Heart left ventricle (tissue), 16 donors: Measurements from ENCODE around the gene PRKN. TPM values are rescaled to one million over a fixed set of nuclear protein-coding genes. Genes with fewer than 3 reads are reported as not detected.

ENCODE experiments used
- ATAC-seq, 4 donors: fragments of 200-7000 bp; cut with Tn5 transposase; one replicate each; pipeline ENCODE4 v1.9.1; 2020 to 2022; ENCODE audit warnings: moderate library complexity in 4 of 4, mild to moderate bottlenecking in 3 of 4, moderate number of reproducible peaks in 1 of 4
- DNase-seq, 5 donors: peaks; one replicate each; pipeline ENCODE4 v3.0.0-alpha.2; 2020
- H3K27ac ChIP-seq, 12 donors: fragments of 200-600 bp; sonication (generic) in 4 of 12; one replicate each; pipeline versions ENCODE4 v1.5.0 to v1.8.0; 2016 to 2022; ENCODE audit warnings: mild to moderate bottlenecking in 2 of 12
- H3K27me3 ChIP-seq, 9 donors: fragments of 200-600 bp; sonication (generic) in 2 of 9; one replicate each; pipeline versions ENCODE4 v1.5.1 to v1.8.0; 2016 to 2022; ENCODE audit warnings: mild to moderate bottlenecking in 3 of 9
- H3K36me3 ChIP-seq, 9 donors: fragments of 200-600 bp; sonication (generic) in 2 of 9; one replicate each; pipeline versions ENCODE4 v1.5.0 to v1.8.0; 2018 to 2022; ENCODE audit warnings: mild to moderate bottlenecking in 2 of 9
- H3K4me1 ChIP-seq, 12 donors: fragments of 200-600 bp; sonication (generic) in 4 of 12; one replicate each; pipeline versions ENCODE4 v1.5.0 to v1.8.0; 2016 to 2022; ENCODE audit warnings: mild to moderate bottlenecking in 3 of 12
- H3K4me3 ChIP-seq, 12 donors: fragments of 200-600 bp; sonication (generic) in 4 of 12; one replicate each; pipeline versions ENCODE4 v1.5.0 to v1.8.0; 2017 to 2022; ENCODE audit warnings: mild to moderate bottlenecking in 9 of 12, moderate library complexity in 4 of 12
- H3K9me3 ChIP-seq, 12 donors: fragments of 200-600 bp; sonication (generic) in 4 of 12; one replicate each; pipeline versions ENCODE4 v1.5.0 to v1.8.0; 2016 to 2022; ENCODE audit warnings: mild to moderate bottlenecking in 1 of 12
- POLR2A ChIP-seq, 2 donors: fragments of 450-650 bp; IDR thresholded peaks; one replicate each; pipeline ENCODE4 v1.6.1; 2017; ENCODE audit warnings: antibody characterized with exemption in 2 of 2, mild to moderate bottlenecking in 2 of 2, moderate library complexity in 2 of 2
- WGBS, 4 donors: extraction: QIAGEN DNeasy Blood & Tissue Kit in 2 of 4; methylation state at CpG; one replicate each; pipeline versions ENCODE4 v1.1.5 to v1.1.7; 2013 to 2018; 5-methylcytosine and 5-hydroxymethylcytosine counted together
- intact Hi-C, 10 donors: fragments of 100-400 bp; cut with DNase I; formaldehyde crosslinking; loops; one replicate each; pipeline versions ENCODE4 v1.11.1 to v1.14.2; 2022
- polyA plus RNA-seq, 2 donors: library from polyadenylated mRNA; stranded (reverse); fragments of 200-250 nt; gene quantifications; one replicate each; pipeline ENCODE4 v1.2.3, GENCODE V29; 2013
- total RNA-seq, 9 donors: library from RNA; depleted of rRNA in 2 of 9; stranded (reverse); fragments of >200 nt in 2 of 9; fragmentation: NEBNext Ultra II Directional in 3 of 9; extraction: Animal tissue kit (Norgen Biotek cat#: 25700) in 3 of 9; gene quantifications; one replicate each; pipeline versions ENCODE4 v1.1.0 to v1.2.4, GENCODE V29; 2016 to 2023
- TF ChIP-seq, protein P1 (sequence below), 12 donors: fragments of 200-600 bp; sonication (generic) in 4 of 12; IDR thresholded peaks; one replicate each; pipeline versions ENCODE4 v1.5.0 to v1.8.0; 2018 to 2022; ENCODE audit warnings: antibody characterized with exemption in 12 of 12, mild to moderate bottlenecking in 5 of 12
- donor health status: ischemic (EF 13 %, LVEDD 7.1; RV severe dilation, severe dysfunction).
- donor health status: healthy with polysubstance abuse.
- donor health status: DM: no; HTN: yes; CAD: no.
- donor health status: DM: no; HTN: no; CAD: no.
- donor health status: ischemic (EF 25% LVEDD 6.9; RV normal size, moderate dysfunction).
- donor health status: ischemic (EF 25% LVEDD 5.7; RV mildly dilated, moderate dysfunction).
- donor health status: healthy.
- donor health status: DM: yes; HTN: yes; CAD: no.
- donor health status: ischemic (EF 35%, LVEDD 5.7; RV mildly dilated, moderate dysfunction).
- donor health status: nonischemic (EF 11% LVEDD 7.7; RV severe dilation, severe dysfunction).
- donor health status: DM: yes; HTN: yes; CAD: no.
- donor health status: PGD.
- donor health status: ischemic (EF 29% LVEDD 5.4; RV normal size, mild dysfunction).
- donor health status: nonischemic (EF 23%, LVEDD 6.1; RV moderate dilation, normal function).

Gene PRKN
- total and polyA plus RNA-seq, 11 donors: 3.4 to 32.5 (median 21.2) TPM

GRCh38 chr6:161356167-161356854 is 1371.3 kb downstream of the PRKN start:
- H3K27ac ChIP-seq: no peak overlapping the region
- H3K9me3 ChIP-seq: no peaks in the 10 kb centered on the region
- peaks cover 0 to 17% (median 0%) of the 10 kb centered on the region in 12 donors for H3K4me1 ChIP-seq
- ATAC-seq (no peak), DNase-seq (no peak)
- 86 to 89% (median 88%) methylated on average over 21 of the region's 21 CpGs for WGBS, 4 donors
- H3K36me3 ChIP-seq: no peaks in the 10 kb centered on the region
- H3K4me3 ChIP-seq: no peak overlapping the region
- H3K27me3 ChIP-seq: no peaks in the 10 kb centered on the region
- TF ChIP-seq, protein P1, sequence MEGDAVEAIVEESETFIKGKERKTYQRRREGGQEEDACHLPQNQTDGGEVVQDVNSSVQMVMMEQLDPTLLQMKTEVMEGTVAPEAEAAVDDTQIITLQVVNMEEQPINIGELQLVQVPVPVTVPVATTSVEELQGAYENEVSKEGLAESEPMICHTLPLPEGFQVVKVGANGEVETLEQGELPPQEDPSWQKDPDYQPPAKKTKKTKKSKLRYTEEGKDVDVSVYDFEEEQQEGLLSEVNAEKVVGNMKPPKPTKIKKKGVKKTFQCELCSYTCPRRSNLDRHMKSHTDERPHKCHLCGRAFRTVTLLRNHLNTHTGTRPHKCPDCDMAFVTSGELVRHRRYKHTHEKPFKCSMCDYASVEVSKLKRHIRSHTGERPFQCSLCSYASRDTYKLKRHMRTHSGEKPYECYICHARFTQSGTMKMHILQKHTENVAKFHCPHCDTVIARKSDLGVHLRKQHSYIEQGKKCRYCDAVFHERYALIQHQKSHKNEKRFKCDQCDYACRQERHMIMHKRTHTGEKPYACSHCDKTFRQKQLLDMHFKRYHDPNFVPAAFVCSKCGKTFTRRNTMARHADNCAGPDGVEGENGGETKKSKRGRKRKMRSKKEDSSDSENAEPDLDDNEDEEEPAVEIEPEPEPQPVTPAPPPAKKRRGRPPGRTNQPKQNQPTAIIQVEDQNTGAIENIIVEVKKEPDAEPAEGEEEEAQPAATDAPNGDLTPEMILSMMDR (IDR thresholded peaks at IDR 0.05): no peak
- TF ChIP-seq POLR2A (IDR thresholded peaks at IDR 0.05): no peak
- intact Hi-C loops: no loop called here

DNA sequence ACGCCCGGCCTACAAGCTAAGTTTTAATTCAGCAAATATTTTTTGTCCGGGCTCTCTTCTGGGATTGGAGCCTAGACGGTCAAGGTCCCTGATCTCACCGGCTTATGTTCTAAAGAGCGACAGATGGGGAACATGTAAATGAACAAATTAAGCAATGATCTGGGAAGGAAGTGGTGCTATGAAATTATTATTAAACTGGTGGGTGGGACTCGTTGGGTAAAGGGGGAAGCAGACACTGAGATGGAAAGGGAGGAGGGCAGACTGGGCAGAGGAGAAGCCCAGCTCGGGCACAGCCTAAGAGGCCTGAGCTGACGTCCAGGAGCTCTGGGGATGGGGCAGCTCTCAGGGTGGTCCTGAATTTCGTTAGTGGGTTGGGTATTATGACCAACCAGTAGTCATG is 1371.9 kb downstream of the PRKN start:
- Histone ChIP-seq H3K4me1 (peaks cover 0 to 15% (median 0%) of the 10 kb centered on the region in 12 donors), H3K27me3 (no peaks in the 10 kb centered on the region), H3K4me3 (no peak overlapping the region), H3K27ac (no peak overlapping the region), H3K9me3 (no peaks in the 10 kb centered on the region), H3K36me3 (no peaks in the 10 kb centered on the region)
- TF ChIP-seq POLR2A (IDR thresholded peaks at IDR 0.05): no peak
- TF ChIP-seq, protein P1 (IDR thresholded peaks at IDR 0.05): no peak
- ATAC-seq: no peak
- WGBS, 4 donors: 83 to 89% (median 88%) methylated on average over 10 of the region's 10 CpGs
- intact Hi-C loops: no loop called here
- no peak for DNase-seq

- Histone ChIP-seq H3K4me3 (no peak overlapping the region), H3K27me3 (no peaks in the 10 kb centered on the region), H3K27ac (no peak overlapping the region), H3K9me3 (no peaks in the 10 kb centered on the region), H3K36me3 (no peaks in the 10 kb centered on the region), H3K4me1 (peaks cover 0 to 12% (median 0%) of the 10 kb centered on the region in 12 donors)
- ATAC-seq (no peak), DNase-seq (no peak)
- TF ChIP-seq, protein P1 (IDR thresholded peaks at IDR 0.05): no peak
- TF ChIP-seq POLR2A (IDR thresholded peaks at IDR 0.05): no peak
- intact Hi-C loops: no loop called here
- 90 to 93% (median 92%) methylated on average over 13 of the region's 13 CpGs for WGBS, 4 donors
These were observed 1372.6 kb downstream of the PRKN start for GRCh38 chr6:161354956-161355355.

GRCh38 chr6:161354276-161354840 is 1373.2 kb downstream of the PRKN start:
- H3K4me1 ChIP-seq: peaks cover 0 to 10% (median 0%) of the 10 kb centered on the region in 12 donors
- no peak overlapping the region for H3K4me3 ChIP-seq
- intact Hi-C loops: no loop called here
- no peaks in the 10 kb centered on the region for H3K27me3 ChIP-seq
- H3K9me3 ChIP-seq: no peaks in the 10 kb centered on the region
- WGBS, 4 donors: 93 to 96% (median 94%) methylated on average over 12 of the region's 12 CpGs
- peaks cover 0 to 3% (median 0%) of the 10 kb centered on the region in 9 donors for H3K36me3 ChIP-seq
- TF ChIP-seq, protein P1 (IDR thresholded peaks at IDR 0.05): no peak
- no peak for TF ChIP-seq POLR2A (IDR thresholded peaks at IDR 0.05)
- H3K27ac ChIP-seq: no peak overlapping the region
- DNase-seq: no peak
- ATAC-seq: no peak
